Frontal cortex (tissue), 4 donors: ENCODE measurements around the gene GRB2. TPM values are rescaled to one million over a fixed set of nuclear protein-coding genes. Genes with fewer than 3 reads are reported as not detected.

ENCODE experiments used
- DNase-seq, 2 donors: peaks; one replicate each; pipeline ENCODE4 v3.0.0; 2012; ENCODE audit warnings: low spot score in 2 of 2
- FAIRE-seq: peaks from 2 replicates; lab custom pipeline; 2012; peaks lifted over from hg19 to GRCh38; lab: Jason Lieb, UNC
- total RNA-seq: library from RNA; depleted of rRNA; stranded (reverse); fragments of >200 nt; gene quantifications from one replicate; pipeline ENCODE4 v1.2.3, GENCODE V29; 2014
- donor health status: control.
- donor health status: control.
- donor health status: control.

GRB2 gene
- total RNA-seq, 1 donor from 2014 or later, result 159 TPM

- FAIRE-seq (no peak), DNase-seq (no peak)
These were observed 10.5 kb upstream of the GRB2 start for GRCh38 chr17:75416006-75416405.

GRCh38 chr17:75414488-75414887 is 9.0 kb upstream of the GRB2 start:
- FAIRE-seq, result no peak
- no peak for DNase-seq

GRCh38 chr17:75412455-75413317 is 7.2 kb upstream of the GRB2 start:
- FAIRE-seq (no peak), DNase-seq (peak; percentile 38 to 53)

- FAIRE-seq, result no peak
- no peak for DNase-seq
These were observed 6.0 kb upstream of the GRB2 start for GRCh38 chr17:75411328-75412067.

- FAIRE-seq (no peak), DNase-seq (no peak)
These were observed 4.7 kb upstream of the GRB2 start for GRCh38 chr17:75410141-75410540.

- FAIRE-seq (no peak), DNase-seq (no peak)
These were observed 2.3 kb upstream of the GRB2 start for GRCh38 chr17:75407655-75408352.

GRCh38 chr17:75406222-75406615 is 741 bp upstream of the GRB2 start:
- FAIRE-seq (no peak), DNase-seq (peak in 1 of 2 donors; percentile 17)

GRCh38 chr17:75404731-75405364 is 630 bp downstream of the GRB2 start:
- FAIRE-seq, result no peak
- DNase-seq, result peak in 1 of 2 donors; percentile 28

GRCh38 chr17:75404223-75404730 is 1.2 kb downstream of the GRB2 start:
- peak; percentile 55 to 63 for DNase-seq

GRCh38 chr17:75403131-75403530 is 2.3 kb downstream of the GRB2 start:
- FAIRE-seq (no peak), DNase-seq (no peak)

More at GRCh38 chr17:75404223-75404730, 1.2 kb downstream of the GRB2 start:
- no peak for FAIRE-seq

- DNase-seq (no peak), FAIRE-seq (no peak)
These were observed 3.5 kb downstream of the GRB2 start for GRCh38 chr17:75402026-75402425.

GRCh38 chr17:75400326-75400939 is 5.0 kb downstream of the GRB2 start:
- DNase-seq (no peak), FAIRE-seq (no peak)

GRCh38 chr17:75398279-75398678 is 7.2 kb downstream of the GRB2 start:
- DNase-seq (no peak), FAIRE-seq (no peak)

GRCh38 chr17:75397217-75397616 is 8.3 kb downstream of the GRB2 start:
- FAIRE-seq, result no peak

GRCh38 chr17:75396796-75397195 is 8.7 kb downstream of the GRB2 start:
- no peak for DNase-seq
- no peak for FAIRE-seq

More at GRCh38 chr17:75397217-75397616, 8.3 kb downstream of the GRB2 start:
- DNase-seq, result no peak

- DNase-seq (no peak), FAIRE-seq (no peak)
These were observed 9.5 kb downstream of the GRB2 start for GRCh38 chr17:75396025-75396424.

GRCh38 chr17:75394332-75394918 is 11.1 kb downstream of the GRB2 start:
- DNase-seq (no peak), FAIRE-seq (no peak)

GRCh38 chr17:75393523-75394331 is 11.8 kb downstream of the GRB2 start:
- peak; percentile 68 to 88 for DNase-seq
- FAIRE-seq, result no peak
